ENCODE results near the gene TFR2. TPM values are rescaled to one million over a fixed set of nuclear protein-coding genes. Genes with fewer than 3 reads are reported as not detected.

The TFR2 gene
- total and polyA plus RNA-seq, 12 donors = 0.20 to 0.58 (median 0.49) TPM; not detected in 7

- WGBS, 2 donors = 88 to 92% methylated on average over 51 to 70 of the region's 70 CpGs
- ATAC-seq = no peak
- DNase-seq = no peak
These were observed 67.5 kb downstream of the TFR2 start, which contains the start of gene SAP25 for GRCh38 chr7:100573691-100574361. SAP25 (minus strand) TSS chr7:100573900; CDS start chr7:100573742, 158 bp downstream.

GRCh38 chr7:100572949-100573675, 68.2 kb downstream of the TFR2 start:
- H3K36me3 ChIP-seq = peaks cover 0 to 55% (median 41%) of the 10 kb centered on the region in 9 donors
- intact Hi-C loops (cut with DNase I) = no loop called here
- H3K27me3 ChIP-seq = peaks cover 0 to 18% (median 0%) of the 10 kb centered on the region in 7 donors
- no peak for TF ChIP-seq CTCF (IDR thresholded peaks at IDR 0.05)
- 92 to 93% methylated on average over 24 to 30 of the region's 30 CpGs for WGBS, 2 donors
- peaks cover 0 to 26% (median 15%) of the 10 kb centered on the region in 9 donors for H3K4me1 ChIP-seq
- ATAC-seq (no peak), DNase-seq (no peak)
- H3K9me3 ChIP-seq = no peaks in the 10 kb centered on the region
- H3K4me3 ChIP-seq = no peak overlapping the region
- no peak overlapping the region for H3K27ac ChIP-seq

More at GRCh38 chr7:100573691-100574361, 67.5 kb downstream of the TFR2 start, which contains the start of gene SAP25:
- peak in 1 of 9 donors; percentile 11 for TF ChIP-seq CTCF (IDR thresholded peaks at IDR 0.05)
- peaks cover 0 to 22% (median 15%) of the 10 kb centered on the region in 9 donors for H3K4me1 ChIP-seq
- H3K27ac ChIP-seq = no peak within 1 kb of the TSS
- peaks cover 4 to 62% (median 49%) of the 10 kb centered on the region in 9 donors for H3K36me3 ChIP-seq
- peaks cover 0 to 18% (median 0%) of the 10 kb centered on the region in 7 donors for H3K27me3 ChIP-seq
- no peak within 1 kb of the TSS for H3K4me3 ChIP-seq
- H3K9me3 ChIP-seq = no peaks in the 10 kb centered on the region
- intact Hi-C loops (cut with DNase I) = no loop called here

GRCh38 chr7:100572281-100572948, 68.9 kb downstream of the TFR2 start:
- WGBS, 2 donors = 83 to 87% methylated on average over 17 to 20 of the region's 20 CpGs
- no peak for TF ChIP-seq CTCF (IDR thresholded peaks at IDR 0.05)

GRCh38 chr7:100571829-100572116, 69.6 kb downstream of the TFR2 start:
- Histone ChIP-seq H3K4me3 (no peak overlapping the region), H3K9me3 (no peaks in the 10 kb centered on the region), H3K36me3 (peaks cover 0 to 42% (median 28%) of the 10 kb centered on the region in 9 donors), H3K27me3 (peaks cover 0 to 18% (median 0%) of the 10 kb centered on the region in 7 donors), H3K4me1 (peaks cover 0 to 26% (median 15%) of the 10 kb centered on the region in 9 donors), H3K27ac (no peak overlapping the region)
- no peak for DNase-seq
- intact Hi-C loops (cut with DNase I) = no loop called here
- 96 to 98% methylated on average over 2 of the region's 2 CpGs for WGBS, 2 donors
- no peak for ATAC-seq
- no peak for TF ChIP-seq CTCF (IDR thresholded peaks at IDR 0.05)

More at GRCh38 chr7:100572281-100572948, 68.9 kb downstream of the TFR2 start:
- Histone ChIP-seq H3K27me3 (peaks cover 0 to 18% (median 0%) of the 10 kb centered on the region in 7 donors), H3K4me3 (no peak overlapping the region), H3K4me1 (peaks cover 0 to 26% (median 15%) of the 10 kb centered on the region in 9 donors), H3K27ac (no peak overlapping the region), H3K36me3 (peaks cover 0 to 48% (median 34%) of the 10 kb centered on the region in 9 donors), H3K9me3 (no peaks in the 10 kb centered on the region)
- no peak for DNase-seq
- intact Hi-C loops (cut with DNase I) = no loop called here
- no peak for ATAC-seq

Data from heart right ventricle (tissue), 16 donors.